NT2/D1 (cell line): Measurements from ENCODE around the gene ZNF658.
"Not testable (repeated sequence)": the region's sequence is repeated elsewhere in the genome, so short reads cannot be mapped to it uniquely, and the experiment has no call there.

Experiments used
- SUZ12 ChIP-seq: IDR thresholded peaks from 2 replicates; pipeline ENCODE4 v1.6.1; 2011; ENCODE audit not compliant: insufficient read length, insufficient read depth; ENCODE audit errors: extremely low read depth
- YY1 ChIP-seq: IDR thresholded peaks from 2 replicates; pipeline ENCODE4 v1.6.1; 2011; ENCODE audit not compliant: insufficient read length, insufficient read depth
- ZNF274 ChIP-seq: IDR thresholded peaks from 2 replicates; pipeline ENCODE4 v1.6.1; 2011; ENCODE audit warnings: mild to moderate bottlenecking, low read depth, low read length

DNA sequence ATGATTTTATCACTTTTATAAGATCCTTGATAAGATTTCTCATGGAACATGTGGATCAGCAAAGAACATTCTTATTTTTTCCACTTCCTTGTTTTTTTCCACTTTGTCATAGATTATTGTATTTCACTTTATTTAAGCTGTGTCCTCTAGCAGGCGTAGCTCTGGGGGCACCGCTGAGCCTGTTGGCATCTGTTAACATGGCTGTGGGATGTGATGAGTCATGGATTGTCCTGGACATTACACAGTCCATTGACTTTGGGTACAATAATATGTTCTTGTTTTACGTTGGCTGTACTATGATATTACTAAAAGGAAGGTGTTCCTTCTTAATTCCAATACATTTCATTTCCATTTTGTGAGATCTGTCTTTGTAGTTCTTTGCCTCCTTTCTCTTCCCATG lies 31.9 kb upstream of the ZNF658 start:
- TF ChIP-seq SUZ12, YY1, ZNF274: not testable (repeated sequence)
